ENCODE measurements around the gene NPLOC4.
"Not testable (repeated sequence)": the region's sequence is repeated elsewhere in the genome, so short reads cannot be mapped to it uniquely, and the experiment has no call there.

The NPLOC4 gene

DNA sequence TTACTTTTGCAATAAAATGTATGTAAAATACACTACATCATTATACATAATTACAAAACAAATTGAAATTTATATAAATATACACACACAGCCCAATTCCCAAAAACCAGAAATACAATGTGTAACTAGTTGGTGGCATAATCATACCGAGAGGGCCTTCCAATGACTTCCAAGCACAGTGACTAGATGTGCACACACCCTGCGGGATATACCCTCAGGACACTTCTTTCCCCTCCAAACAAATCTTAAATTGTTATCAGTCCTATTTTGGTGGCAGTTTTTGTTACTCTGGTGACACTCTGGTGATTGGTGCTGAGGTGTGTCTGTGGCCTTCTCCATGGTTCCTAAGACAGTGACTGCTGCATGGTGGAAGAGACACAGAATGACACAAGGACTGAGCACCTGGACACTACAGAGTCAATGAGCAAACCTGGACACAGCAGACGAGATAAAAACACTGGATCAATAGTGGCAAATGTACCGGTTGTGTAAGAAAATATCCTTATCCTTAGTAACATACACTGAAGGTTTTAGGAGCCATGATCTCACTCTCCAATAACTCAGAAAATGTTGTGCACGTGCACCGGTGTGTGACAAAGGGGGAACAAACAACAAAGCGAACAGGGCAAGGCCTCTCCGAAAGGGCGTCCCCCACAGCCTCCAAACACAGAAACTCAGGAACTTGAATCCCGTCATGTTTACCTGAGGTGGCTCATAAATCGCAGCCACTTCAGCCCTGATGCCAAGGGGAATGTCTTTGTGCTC is 32.9 kb downstream of the NPLOC4 start:
- no peak overlapping the region for H3K9ac ChIP-seq (ENCODE audit: low read length in 2 of 2)

DNA sequence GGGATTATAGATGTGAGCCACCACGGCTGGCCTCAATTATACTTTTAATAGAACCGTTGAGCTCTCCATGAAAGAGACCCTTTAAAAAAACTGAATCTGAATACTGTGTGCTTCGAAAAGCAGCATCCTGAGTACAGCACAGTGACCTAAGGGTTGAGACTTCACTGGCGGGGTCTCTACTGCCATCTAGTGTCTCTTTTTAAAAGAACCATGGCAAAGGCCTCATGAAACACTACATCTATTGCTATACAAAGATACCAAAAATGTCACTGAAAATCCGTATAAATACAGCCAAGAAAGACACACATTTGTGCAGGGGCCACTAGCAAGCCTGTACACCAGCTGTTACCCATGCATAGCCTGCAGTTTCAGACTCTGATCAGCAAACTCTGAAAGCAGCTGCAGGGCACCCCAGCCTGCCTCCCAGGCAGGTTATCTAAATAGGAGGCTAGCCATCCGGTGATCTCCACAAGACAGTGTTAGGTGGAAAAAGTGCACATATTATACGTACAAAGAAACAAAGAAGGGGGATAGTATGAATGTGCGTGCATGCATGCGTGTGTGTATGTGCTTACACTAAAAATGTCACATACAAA is 35.3 kb downstream of the NPLOC4 start:
- H3K36me3 ChIP-seq (ENCODE audit: control insufficient read depth in 2 of 2, insufficient read depth in 2 of 2, low read length in 2 of 2), result peaks cover 37 to 40% of the 10 kb centered on the region in 2 donors
- H3K4me3 ChIP-seq (ENCODE audit: low read length in 2 of 2), result no peak overlapping the region
- no peak overlapping the region for H3K9ac ChIP-seq (ENCODE audit: low read length in 2 of 2)
- no peaks in the 10 kb centered on the region for H3K27me3 ChIP-seq (ENCODE audit: control insufficient read depth in 1 of 2, insufficient read depth in 2 of 2, low read length in 2 of 2)
- H3K4me1 ChIP-seq (ENCODE audit: control insufficient read depth, insufficient read depth, low read length), result peaks cover 5% of the 10 kb centered on the region
- no peaks in the 10 kb centered on the region for H3K9me3 ChIP-seq (ENCODE audit: control insufficient read depth in 2 of 2, low read length in 2 of 2)
- H3K27ac ChIP-seq (ENCODE audit: low read length), result no peak overlapping the region

More for the DNA sequence above, 32.9 kb downstream of the NPLOC4 start:
- H3K27me3 ChIP-seq (ENCODE audit: control insufficient read depth in 1 of 2, insufficient read depth in 2 of 2, low read length in 2 of 2), result no peaks in the 10 kb centered on the region
- H3K36me3 ChIP-seq (ENCODE audit: control insufficient read depth in 2 of 2, insufficient read depth in 2 of 2, low read length in 2 of 2), result peaks cover 41 to 46% of the 10 kb centered on the region in 2 donors
- no peak overlapping the region for H3K27ac ChIP-seq (ENCODE audit: low read length)
- H3K4me3 ChIP-seq (ENCODE audit: low read length in 2 of 2), result no peak overlapping the region
- H3K9me3 ChIP-seq (ENCODE audit: control insufficient read depth in 2 of 2, low read length in 2 of 2), result no peaks in the 10 kb centered on the region
- peaks cover 5% of the 10 kb centered on the region for H3K4me1 ChIP-seq (ENCODE audit: control insufficient read depth, insufficient read depth, low read length)

- no peak overlapping the region for H3K27ac ChIP-seq (ENCODE audit: low read length)
- H3K36me3 ChIP-seq (ENCODE audit: control insufficient read depth in 2 of 2, insufficient read depth in 2 of 2, low read length in 2 of 2), result peaks cover 37 to 41% of the 10 kb centered on the region in 2 donors
- H3K27me3 ChIP-seq (ENCODE audit: control insufficient read depth in 1 of 2, insufficient read depth in 2 of 2, low read length in 2 of 2), result no peaks in the 10 kb centered on the region
- no peaks in the 10 kb centered on the region for H3K9me3 ChIP-seq (ENCODE audit: control insufficient read depth in 2 of 2, low read length in 2 of 2)
- no peak overlapping the region for H3K4me3 ChIP-seq (ENCODE audit: low read length in 2 of 2)
- no peak overlapping the region for H3K9ac ChIP-seq (ENCODE audit: low read length in 2 of 2)
- peaks cover 5% of the 10 kb centered on the region for H3K4me1 ChIP-seq (ENCODE audit: control insufficient read depth, insufficient read depth, low read length)
Measured at GRCh38 chr17:81599719-81600486, 37.0 kb downstream of the NPLOC4 start.

- no peaks in the 10 kb centered on the region for H3K27me3 ChIP-seq (ENCODE audit: control insufficient read depth in 1 of 2, insufficient read depth in 2 of 2, low read length in 2 of 2)
- H3K27ac ChIP-seq (ENCODE audit: low read length), result no peak overlapping the region
- H3K9me3 ChIP-seq (ENCODE audit: control insufficient read depth in 2 of 2, low read length in 2 of 2), result no peaks in the 10 kb centered on the region
- no peak overlapping the region for H3K4me3 ChIP-seq (ENCODE audit: low read length in 2 of 2)
- no peak overlapping the region for H3K9ac ChIP-seq (ENCODE audit: low read length in 2 of 2)
- H3K36me3 ChIP-seq (ENCODE audit: control insufficient read depth in 2 of 2, insufficient read depth in 2 of 2, low read length in 2 of 2), result peaks cover 37 to 52% of the 10 kb centered on the region in 2 donors
- H3K4me1 ChIP-seq (ENCODE audit: control insufficient read depth, insufficient read depth, low read length), result no peaks in the 10 kb centered on the region
Measured at GRCh38 chr17:81593105-81593871, 43.6 kb downstream of the NPLOC4 start.

GRCh38 chr17:81591971-81592370 is 44.9 kb downstream of the NPLOC4 start:
- Histone ChIP-seq H3K27me3 (ENCODE audit: control insufficient read depth in 1 of 2, insufficient read depth in 2 of 2, low read length in 2 of 2) (no peaks in the 10 kb centered on the region), H3K9me3 (ENCODE audit: control insufficient read depth in 2 of 2, low read length in 2 of 2) (no peaks in the 10 kb centered on the region), H3K27ac (ENCODE audit: low read length) (no peak overlapping the region), H3K36me3 (ENCODE audit: control insufficient read depth in 2 of 2, insufficient read depth in 2 of 2, low read length in 2 of 2) (peaks cover 38 to 50% of the 10 kb centered on the region in 2 donors), H3K4me1 (ENCODE audit: control insufficient read depth, insufficient read depth, low read length) (no peaks in the 10 kb centered on the region), H3K4me3 (ENCODE audit: low read length in 2 of 2) (no peak overlapping the region), H3K9ac (ENCODE audit: low read length in 2 of 2) (no peak overlapping the region)

DNA sequence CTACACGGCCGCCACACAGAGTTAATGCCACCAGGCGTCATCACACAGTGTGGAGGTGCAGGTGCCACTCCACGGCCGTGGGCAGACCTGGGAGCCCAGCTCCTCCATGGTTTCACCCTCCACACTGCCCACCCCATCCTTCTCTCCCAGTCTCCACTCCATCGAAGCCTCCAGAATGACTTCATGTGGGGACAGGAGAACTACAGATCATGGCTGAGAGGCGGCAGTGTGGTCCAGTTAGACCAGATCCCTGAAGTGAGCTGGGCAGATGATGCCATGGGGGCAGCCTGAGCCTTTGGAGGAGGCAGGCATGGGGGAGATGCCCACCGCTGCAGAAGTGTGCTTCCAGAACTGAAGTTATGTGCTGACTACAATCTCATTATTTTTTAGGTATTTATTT is 46.8 kb downstream of the NPLOC4 start:
- Histone ChIP-seq H3K36me3 (ENCODE audit: control insufficient read depth in 2 of 2, insufficient read depth in 2 of 2, low read length in 2 of 2) (peaks cover 34 to 59% of the 10 kb centered on the region in 2 donors), H3K27me3 (ENCODE audit: control insufficient read depth in 1 of 2, insufficient read depth in 2 of 2, low read length in 2 of 2) (no peaks in the 10 kb centered on the region), H3K4me1 (ENCODE audit: control insufficient read depth, insufficient read depth, low read length) (no peaks in the 10 kb centered on the region), H3K27ac (ENCODE audit: low read length) (no peak overlapping the region), H3K9me3 (ENCODE audit: control insufficient read depth in 2 of 2, low read length in 2 of 2) (no peaks in the 10 kb centered on the region), H3K4me3 (ENCODE audit: low read length in 2 of 2) (no peak overlapping the region), H3K9ac (ENCODE audit: low read length in 2 of 2) (no peak overlapping the region)

DNA sequence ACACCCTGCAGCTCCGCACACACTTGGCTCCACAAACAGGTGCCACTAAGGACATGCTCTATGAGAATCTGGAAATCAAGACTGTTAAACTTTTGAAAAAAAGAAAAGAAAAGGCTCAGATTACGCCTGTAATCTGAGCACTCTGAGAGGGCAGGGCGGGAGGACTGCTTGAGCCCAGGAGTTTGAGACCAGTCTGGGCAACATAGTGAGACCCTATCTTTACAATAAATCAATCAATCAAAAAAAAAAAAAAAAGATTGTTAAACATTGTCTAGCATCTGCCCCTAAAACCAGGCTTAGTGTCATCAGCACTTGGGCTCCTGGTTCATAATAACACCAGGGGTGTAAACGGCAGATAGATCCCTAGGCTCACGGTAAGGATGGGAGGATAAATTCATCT is 47.3 kb downstream of the NPLOC4 start:
- no peak overlapping the region for H3K4me3 ChIP-seq (ENCODE audit: low read length in 2 of 2)
- H3K27me3 ChIP-seq (ENCODE audit: control insufficient read depth in 1 of 2, insufficient read depth in 2 of 2, low read length in 2 of 2), result no peaks in the 10 kb centered on the region
- H3K36me3 ChIP-seq (ENCODE audit: control insufficient read depth in 2 of 2, insufficient read depth in 2 of 2, low read length in 2 of 2), result peaks cover 32 to 57% of the 10 kb centered on the region in 2 donors
- no peak overlapping the region for H3K9ac ChIP-seq (ENCODE audit: low read length in 2 of 2)
- H3K9me3 ChIP-seq (ENCODE audit: control insufficient read depth in 2 of 2, low read length in 2 of 2), result no peaks in the 10 kb centered on the region
- H3K4me1 ChIP-seq (ENCODE audit: control insufficient read depth, insufficient read depth, low read length), result no peaks in the 10 kb centered on the region
- no peak overlapping the region for H3K27ac ChIP-seq (ENCODE audit: low read length)

DNA sequence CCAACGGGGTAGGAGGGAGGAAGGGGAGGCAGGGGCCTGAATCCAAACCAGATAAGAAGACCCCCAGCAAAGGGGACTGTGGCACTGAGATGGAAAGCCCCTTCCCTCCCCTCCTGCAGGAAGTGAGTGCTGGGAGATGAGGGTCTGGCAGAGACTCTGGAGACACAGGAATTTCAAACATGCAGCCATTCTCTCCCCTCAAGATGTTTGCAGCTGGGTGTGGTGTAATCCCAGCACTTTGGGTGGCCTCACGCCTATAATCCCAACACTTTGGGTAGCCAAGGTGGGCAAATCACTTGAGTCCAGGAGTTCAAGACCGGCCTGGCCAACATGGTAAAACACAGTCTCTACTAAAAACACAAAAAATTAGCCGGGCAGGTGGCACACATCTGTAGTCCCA is 50.8 kb downstream of the NPLOC4 start:
- Histone ChIP-seq H3K4me1 (ENCODE audit: control insufficient read depth, insufficient read depth, low read length) (no peaks in the 10 kb centered on the region), H3K27me3 (ENCODE audit: control insufficient read depth in 1 of 2, insufficient read depth in 2 of 2, low read length in 2 of 2) (no peaks in the 10 kb centered on the region), H3K36me3 (ENCODE audit: control insufficient read depth in 2 of 2, insufficient read depth in 2 of 2, low read length in 2 of 2) (peaks cover 51 to 54% of the 10 kb centered on the region in 2 donors), H3K9ac (ENCODE audit: low read length in 2 of 2) (no peak overlapping the region), H3K4me3 (ENCODE audit: low read length in 2 of 2) (no peak overlapping the region), H3K9me3 (ENCODE audit: control insufficient read depth in 2 of 2, low read length in 2 of 2) (no peaks in the 10 kb centered on the region), H3K27ac (ENCODE audit: low read length) (no peak overlapping the region)

- H3K4me1 ChIP-seq (ENCODE audit: control insufficient read depth, insufficient read depth, low read length); H3K9me3 ChIP-seq (ENCODE audit: control insufficient read depth in 2 of 2, low read length in 2 of 2); H3K27me3 ChIP-seq (ENCODE audit: control insufficient read depth in 1 of 2, insufficient read depth in 2 of 2, low read length in 2 of 2); H3K27ac ChIP-seq (ENCODE audit: low read length); H3K9ac ChIP-seq (ENCODE audit: low read length in 2 of 2); H3K4me3 ChIP-seq (ENCODE audit: low read length in 2 of 2): not testable (repeated sequence)
- peaks cover 44 to 48% of the 10 kb centered on the region in 2 donors for H3K36me3 ChIP-seq (ENCODE audit: control insufficient read depth in 2 of 2, insufficient read depth in 2 of 2, low read length in 2 of 2)
Measured at GRCh38 chr17:81584771-81585170, 52.1 kb downstream of the NPLOC4 start.

DNA sequence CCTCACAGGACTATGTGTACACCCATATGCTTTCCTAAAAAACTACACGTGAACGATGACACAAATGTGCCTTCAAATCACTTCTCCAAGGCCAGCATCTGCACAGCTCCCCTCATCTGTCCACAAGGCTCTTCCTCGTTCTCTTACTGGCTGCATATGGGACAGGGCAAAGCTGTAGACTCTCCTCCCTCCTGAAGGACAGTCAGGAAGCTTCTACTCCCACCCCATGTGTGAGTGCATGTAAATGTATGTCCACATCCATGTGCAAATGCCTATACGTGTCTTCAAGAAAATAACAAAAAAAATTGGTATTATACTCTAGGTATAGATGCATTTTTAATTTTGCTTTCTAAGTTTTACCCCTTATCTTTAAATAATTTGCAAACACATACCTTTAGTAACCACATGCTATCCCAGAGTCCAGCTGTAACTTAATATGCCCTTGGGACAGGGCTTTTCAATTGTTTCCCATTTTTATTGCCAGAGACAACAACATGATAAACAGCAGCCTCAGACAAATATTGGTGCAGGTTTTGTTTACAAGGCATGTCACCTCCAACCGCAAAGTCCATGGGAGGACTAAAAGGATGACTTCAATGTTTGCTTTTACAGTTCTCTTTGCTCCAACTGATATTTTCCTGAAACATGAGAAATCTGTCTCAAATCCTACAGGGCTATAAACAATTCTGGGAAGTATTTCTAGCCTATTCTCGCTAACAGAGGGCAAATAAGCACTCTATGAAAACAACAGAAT is 53.1 kb downstream of the NPLOC4 start:
- H3K9me3 ChIP-seq (ENCODE audit: control insufficient read depth in 2 of 2, low read length in 2 of 2), result no peaks in the 10 kb centered on the region
- no peak overlapping the region for H3K9ac ChIP-seq (ENCODE audit: low read length in 2 of 2)
- no peaks in the 10 kb centered on the region for H3K27me3 ChIP-seq (ENCODE audit: control insufficient read depth in 1 of 2, insufficient read depth in 2 of 2, low read length in 2 of 2)
- no peak overlapping the region for H3K27ac ChIP-seq (ENCODE audit: low read length)
- H3K36me3 ChIP-seq (ENCODE audit: control insufficient read depth in 2 of 2, insufficient read depth in 2 of 2, low read length in 2 of 2), result peaks cover 43 to 47% of the 10 kb centered on the region in 2 donors
- no peaks in the 10 kb centered on the region for H3K4me1 ChIP-seq (ENCODE audit: control insufficient read depth, insufficient read depth, low read length)
- H3K4me3 ChIP-seq (ENCODE audit: low read length in 2 of 2), result no peak overlapping the region

Data from stomach smooth muscle (tissue), 2 donors.